OCI-LY7 (cell line): ENCODE data around the gene ELFN1. TPM values are rescaled to one million over a fixed set of nuclear protein-coding genes. Genes with fewer than 3 reads are reported as not detected.

Experiments
- BruUV-seq: library from RNA; stranded (reverse); fragments of 400-500 nt; replicated peaks from 2 replicates; lab custom pipeline; 2021; lab: Mats Ljungman, UMichigan
- CTCF ChIA-PET: fragments of 300-600 bp; sonication (Branson Sonifier 250); formaldehyde crosslinking; loops from one replicate; lab custom pipeline; 2022; ENCODE audit warnings: antibody characterized with exemption; ENCODE audit not compliant: unreplicated experiment; lab: Charles Lee
- POLR2A ChIA-PET: fragments of 300-600 bp; sonication (Branson Sonifier 250); formaldehyde crosslinking; loops from one replicate; lab custom pipeline; 2022; ENCODE audit warnings: antibody characterized with exemption; lab: Charles Lee
- DNase-seq: peaks from one replicate; pipeline ENCODE4 v3.0.0-alpha.2; 2015; ENCODE audit warnings: low spot score
- H2AFZ ChIP-seq: fragments of 200-600 bp; sonication (generic), shearing (Covaris generic); 2 replicates; pipeline ENCODE4 v1.6.1; 2014; ENCODE audit warnings: mild to moderate bottlenecking, antibody characterized with exemption, low read length, moderate library complexity
- H3K27ac ChIP-seq: fragments of 200-600 bp; sonication (generic); 2 replicates; pipeline ENCODE4 v1.5.1; 2014; ENCODE audit warnings: mixed run types, low read depth, mild to moderate bottlenecking, moderate library complexity, low read length, inconsistent platforms; ENCODE audit not compliant: poor library complexity, severe bottlenecking
- H3K36me3 ChIP-seq: fragments of 200-600 bp; sonication (generic); 2 replicates; pipeline ENCODE4 v1.6.1; 2014; ENCODE audit warnings: mild to moderate bottlenecking, antibody characterized with exemption, low read length, moderate library complexity, mixed read lengths; ENCODE audit not compliant: insufficient read depth
- H3K4me1 ChIP-seq: fragments of 200-600 bp; sonication (generic); 2 replicates; pipeline ENCODE4 v1.5.1; 2014; ENCODE audit warnings: mild to moderate bottlenecking, low read length; ENCODE audit not compliant: insufficient read depth, poor library complexity, severe bottlenecking
- H3K4me2 ChIP-seq: fragments of 200-600 bp; sonication (generic); 2 replicates; pipeline ENCODE4 v1.6.1; 2014; ENCODE audit warnings: mild to moderate bottlenecking, low read length
- H3K4me3 ChIP-seq: fragments of 200-600 bp; sonication (generic); 2 replicates; pipeline ENCODE4 v1.5.1; 2014; ENCODE audit warnings: mild to moderate bottlenecking, low read depth, low read length; ENCODE audit not compliant: poor library complexity, severe bottlenecking
- H3K79me2 ChIP-seq: fragments of 200-600 bp; sonication (generic); 2 replicates; pipeline ENCODE4 v1.6.1; 2016; ENCODE audit warnings: low read depth, mild to moderate bottlenecking, low read length, moderate library complexity, mixed read lengths; ENCODE audit not compliant: insufficient read depth
- H3K9me2 ChIP-seq: fragments of 200-600 bp; sonication (generic); 2 replicates; pipeline ENCODE4 v1.6.1; 2016; ENCODE audit warnings: mild to moderate bottlenecking, low read length, mixed read lengths; ENCODE audit not compliant: insufficient read depth
- H3K9me3 ChIP-seq: fragments of 200-600 bp; sonication (generic); 2 replicates; pipeline ENCODE4 v1.6.1; 2014; ENCODE audit warnings: mild to moderate bottlenecking, mixed run types, low read length, mixed read lengths
- H4K20me1 ChIP-seq: fragments of 200-600 bp; sonication (generic); 2 replicates; pipeline ENCODE4 v1.6.1; 2014; ENCODE audit warnings: mild to moderate bottlenecking, antibody characterized with exemption, low read length, moderate library complexity, mixed read lengths; ENCODE audit not compliant: insufficient read depth
- EZH2phosphoT487 ChIP-seq: fragments of 200-600 bp; sonication (generic); IDR thresholded peaks from 2 replicates; pipeline ENCODE4 v1.6.1; 2018; ENCODE audit warnings: low read depth, borderline replicate concordance, mild to moderate bottlenecking, mixed run types, antibody characterized with exemption, low read length, moderate library complexity, mixed read lengths
- intact Hi-C: fragments of 100-400 bp; cut with micrococcal nuclease; formaldehyde crosslinking; loops from one replicate; pipeline ENCODE4 v1.10.0; 2022; ENCODE audit not compliant: unreplicated experiment
- total RNA-seq, 2 experiments: library from RNA; depleted of rRNA in 1 of 2; stranded (reverse); fragments of >200 nt in 1 of 2; shearing (Covaris generic) in 1 of 2; gene quantifications; 2 replicates each; pipeline ENCODE4 v1.2.3, GENCODE V29; 2014 to 2022
- TF ChIP-seq, protein P1 (sequence below): fragments of 200-600 bp; sonication (generic); conservative IDR thresholded peaks from 2 replicates; pipeline ENCODE4 v1.5.1; 2014; ENCODE audit warnings: mild to moderate bottlenecking, antibody characterized with exemption, low read length, moderate library complexity, mixed read lengths

Gene ELFN1
- total RNA-seq, 2 experiments from 2014 or later: not detected

DNA sequence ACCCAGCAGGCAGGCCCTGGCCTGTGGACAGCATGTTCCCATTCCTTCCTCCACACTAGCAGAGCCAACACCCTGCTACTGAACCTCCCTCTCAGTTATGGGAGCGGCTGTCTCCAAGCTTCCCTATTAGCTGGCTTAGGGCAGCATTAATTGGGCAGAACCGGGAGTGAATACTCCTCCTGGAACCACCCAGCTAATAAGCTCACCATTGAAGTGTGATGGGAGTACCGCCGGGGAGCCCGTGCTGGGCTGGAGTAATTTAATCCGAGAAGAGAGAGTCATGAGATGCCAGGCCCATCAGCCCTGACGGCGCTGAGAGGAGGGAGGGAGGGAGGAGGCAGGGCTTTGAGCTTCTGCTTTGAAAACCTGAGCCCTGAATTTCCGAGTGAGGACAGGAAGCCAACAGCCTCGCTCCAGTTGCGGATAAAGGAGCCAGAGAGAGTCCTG is 31.8 kb upstream of the ELFN1 start:
- intact Hi-C loops: no loop called here
- Histone ChIP-seq H3K9me3 (no peaks in the 10 kb centered on the region), H3K36me3 (no peaks in the 10 kb centered on the region), H3K9me2 (no peaks in the 10 kb centered on the region), H3K4me2 (no peak overlapping the region), H4K20me1 (no peaks in the 10 kb centered on the region), H3K4me1 (no peaks in the 10 kb centered on the region), H3K27ac (no peak overlapping the region), H3K4me3 (no peak overlapping the region), H2AFZ (no peak overlapping the region), H3K79me2 (no peaks in the 10 kb centered on the region)
- CTCF ChIA-PET: no interaction called here
- no peak for DNase-seq
- no peak for TF ChIP-seq EZH2phosphoT487
- TF ChIP-seq, protein P1, sequence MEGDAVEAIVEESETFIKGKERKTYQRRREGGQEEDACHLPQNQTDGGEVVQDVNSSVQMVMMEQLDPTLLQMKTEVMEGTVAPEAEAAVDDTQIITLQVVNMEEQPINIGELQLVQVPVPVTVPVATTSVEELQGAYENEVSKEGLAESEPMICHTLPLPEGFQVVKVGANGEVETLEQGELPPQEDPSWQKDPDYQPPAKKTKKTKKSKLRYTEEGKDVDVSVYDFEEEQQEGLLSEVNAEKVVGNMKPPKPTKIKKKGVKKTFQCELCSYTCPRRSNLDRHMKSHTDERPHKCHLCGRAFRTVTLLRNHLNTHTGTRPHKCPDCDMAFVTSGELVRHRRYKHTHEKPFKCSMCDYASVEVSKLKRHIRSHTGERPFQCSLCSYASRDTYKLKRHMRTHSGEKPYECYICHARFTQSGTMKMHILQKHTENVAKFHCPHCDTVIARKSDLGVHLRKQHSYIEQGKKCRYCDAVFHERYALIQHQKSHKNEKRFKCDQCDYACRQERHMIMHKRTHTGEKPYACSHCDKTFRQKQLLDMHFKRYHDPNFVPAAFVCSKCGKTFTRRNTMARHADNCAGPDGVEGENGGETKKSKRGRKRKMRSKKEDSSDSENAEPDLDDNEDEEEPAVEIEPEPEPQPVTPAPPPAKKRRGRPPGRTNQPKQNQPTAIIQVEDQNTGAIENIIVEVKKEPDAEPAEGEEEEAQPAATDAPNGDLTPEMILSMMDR: no peak
- BruUV-seq: no TSS peak
- POLR2A ChIA-PET: interaction anchor here (0.6 kb wide), 2 partner anchors 42 to 424 kb away, joined by 3 read pairs; no protein-coding TSS in a partner anchor

DNA sequence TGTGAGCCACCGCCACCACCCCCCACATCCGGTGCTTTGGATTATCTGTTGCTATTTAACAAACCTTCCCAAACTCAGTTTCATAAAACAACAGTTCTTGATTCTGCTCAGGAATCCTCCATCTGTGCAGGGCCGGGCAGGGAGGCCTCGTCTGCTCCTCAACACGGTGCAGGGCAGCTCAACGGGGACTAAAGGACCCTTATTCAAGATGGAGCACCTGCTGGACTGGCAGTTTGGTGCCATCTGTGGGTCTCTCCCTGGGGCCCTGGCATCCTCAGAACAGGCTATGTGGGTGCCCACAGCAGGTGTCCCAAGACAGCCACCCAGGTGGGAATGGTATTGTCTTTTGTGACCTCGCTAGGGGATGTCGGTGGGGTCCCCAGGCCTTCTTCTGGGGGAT is 31.0 kb upstream of the ELFN1 start:
- TF ChIP-seq EZH2phosphoT487: no peak
- TF ChIP-seq, protein P1: no peak
- Histone ChIP-seq H3K4me1 (no peaks in the 10 kb centered on the region), H3K79me2 (no peaks in the 10 kb centered on the region), H3K9me3 (no peaks in the 10 kb centered on the region), H3K4me3 (no peak overlapping the region), H4K20me1 (no peaks in the 10 kb centered on the region), H3K36me3 (no peaks in the 10 kb centered on the region), H2AFZ (no peak overlapping the region), H3K9me2 (no peaks in the 10 kb centered on the region), H3K27ac (no peak overlapping the region), H3K4me2 (no peak overlapping the region)
- no peak for DNase-seq
- POLR2A ChIA-PET: no interaction called here
- intact Hi-C loops: no loop called here
- BruUV-seq: no TSS peak
- CTCF ChIA-PET: no interaction called here

DNA sequence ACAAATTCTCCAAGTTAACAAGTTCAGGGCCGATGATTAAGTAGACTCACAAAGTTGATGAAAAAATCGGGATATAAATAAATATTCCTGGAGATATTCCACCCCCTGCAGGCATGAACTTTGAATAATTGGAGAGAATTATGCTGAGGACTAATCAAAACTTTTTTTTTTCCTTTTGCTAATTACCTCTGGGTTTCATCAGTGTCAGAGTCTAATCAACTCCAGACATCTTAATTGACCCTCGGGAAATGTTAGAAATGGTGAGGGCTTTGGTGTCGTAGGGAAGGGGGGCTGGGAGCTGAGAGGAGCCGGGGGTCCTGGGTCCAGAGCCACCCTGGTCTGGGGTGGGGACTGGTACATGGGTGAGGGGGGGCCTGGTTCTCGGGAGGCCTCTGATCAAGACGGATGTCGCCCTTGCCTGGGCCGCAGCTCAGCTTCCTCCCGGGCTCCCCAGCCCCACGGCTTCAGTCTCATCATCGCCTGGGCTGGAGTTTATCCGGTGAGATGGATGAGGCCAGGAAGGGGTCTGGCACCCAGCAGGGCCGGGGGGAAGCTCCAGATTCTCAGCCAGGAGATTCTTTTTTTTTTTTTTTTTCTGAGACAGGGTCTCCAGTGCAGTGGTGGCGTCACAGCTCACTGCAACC is 30.4 kb upstream of the ELFN1 start:
- H3K36me3 ChIP-seq: no peaks in the 10 kb centered on the region
- H3K4me2 ChIP-seq: no peak overlapping the region
- intact Hi-C loops: no loop called here
- H3K27ac ChIP-seq: no peak overlapping the region
- H3K79me2 ChIP-seq: no peaks in the 10 kb centered on the region
- ChIA-PET CTCF (no interaction called here), POLR2A (interaction anchor here (0.5 kb wide), 1 partner anchor 602 kb away, joined by 3 read pairs; the partner anchor contains the start of genes MRM2 and NUDT1)
- H3K9me3 ChIP-seq: no peaks in the 10 kb centered on the region
- no peak for DNase-seq
- TF ChIP-seq EZH2phosphoT487: no peak
- TF ChIP-seq, protein P1: no peak
- no peaks in the 10 kb centered on the region for H3K9me2 ChIP-seq
- no peak overlapping the region for H2AFZ ChIP-seq
- no TSS peak for BruUV-seq
- H3K4me1 ChIP-seq: no peaks in the 10 kb centered on the region
- no peak overlapping the region for H3K4me3 ChIP-seq
- H4K20me1 ChIP-seq: no peaks in the 10 kb centered on the region
